Measurements from ENCODE around the gene IGLL1.
"Not testable (repeated sequence)": the region's sequence is repeated elsewhere in the genome, so short reads cannot be mapped to it uniquely, and the experiment has no call there.

IGLL1 gene

DNA sequence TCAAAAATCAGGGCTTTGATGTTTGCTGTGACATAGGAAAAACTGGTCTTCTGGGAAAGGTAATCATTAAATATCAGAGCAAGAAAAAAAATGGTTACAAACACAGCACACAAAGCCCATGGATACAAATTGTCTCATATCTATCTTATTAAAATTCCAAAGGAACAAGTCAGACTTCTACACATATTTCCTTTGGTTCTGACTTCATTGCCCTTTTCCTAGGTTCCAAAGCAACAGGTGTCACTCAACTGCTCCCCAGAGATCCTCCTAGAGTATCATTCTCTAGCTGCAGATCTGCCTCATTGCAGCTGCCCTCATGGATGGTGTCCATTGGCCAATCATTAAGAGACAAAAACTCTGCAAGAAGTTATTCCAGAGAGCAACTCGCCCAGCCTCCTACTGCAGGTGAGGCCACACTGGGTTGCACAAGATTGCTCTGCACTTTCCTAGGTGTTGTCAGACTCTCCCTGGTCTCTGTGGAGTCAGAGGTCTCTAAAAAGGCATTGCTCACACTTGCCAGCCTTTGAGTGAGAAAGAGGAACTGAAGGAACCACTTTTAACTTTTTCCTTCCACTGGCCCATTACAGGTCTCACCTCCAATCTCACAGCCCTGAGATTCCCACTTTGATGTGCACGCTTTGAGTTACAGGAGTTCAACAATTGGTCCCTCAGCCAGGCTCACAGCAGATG is 46.3 kb upstream of the IGLL1 start:
- Histone ChIP-seq H3K79me2 (ENCODE audit: insufficient read depth, low read length) (no peaks in the 10 kb centered on the region), H3K9me2 (replicated peaks; ENCODE audit: insufficient read depth, low read length) (no peaks in the 10 kb centered on the region), H3K4me3 (ENCODE audit: insufficient read depth, low read length, poor library complexity, severe bottlenecking) (no peak overlapping the region), H2AFZ (ENCODE audit: low read depth, low read length, severe bottlenecking) (no peak overlapping the region), H3K4me2 (ENCODE audit: low read depth, low read length, poor library complexity, severe bottlenecking) (no peak overlapping the region), H3K9ac (ENCODE audit: low read length) (no peak overlapping the region), H3K27me3 (ENCODE audit: low read length) (no peaks in the 10 kb centered on the region), H3K9me3 (ENCODE audit: insufficient read depth, low read length) (no peaks in the 10 kb centered on the region), H3K27ac (ENCODE audit: low read depth, low read length) (no peak overlapping the region), H3K36me3 (ENCODE audit: low read length) (no peaks in the 10 kb centered on the region), H3F3A (ENCODE audit: insufficient read depth) (no peaks in the 10 kb centered on the region), H4K20me1 (ENCODE audit: low read depth, low read length) (no peaks in the 10 kb centered on the region)
- TF ChIP-seq EZH2phosphoT487 (conservative IDR thresholded peaks at IDR 0.05; ENCODE audit: low read length) = no peak
- no peak for TF ChIP-seq CTCF (IDR thresholded peaks at IDR 0.05; ENCODE audit: insufficient read depth, low read length, poor library complexity, severe bottlenecking)

DNA sequence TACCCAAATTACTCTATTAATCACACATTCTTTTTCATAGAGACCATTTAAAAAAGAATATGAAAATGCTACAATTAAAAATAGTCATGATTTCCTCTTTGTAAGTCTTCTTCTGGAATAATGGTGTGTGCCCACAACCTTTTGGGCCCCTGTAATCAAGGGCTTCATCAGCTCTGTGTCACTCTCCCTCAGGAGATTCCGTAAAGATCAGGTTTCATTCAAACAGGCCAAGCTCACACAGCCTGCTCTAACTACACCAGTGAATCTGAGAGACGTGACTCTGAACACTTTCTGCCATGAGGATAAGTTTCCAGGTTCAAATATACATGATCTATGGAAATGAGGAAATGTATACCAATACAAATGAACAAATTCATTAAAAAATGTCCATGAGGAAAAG is 42.5 kb upstream of the IGLL1 start:
- Histone ChIP-seq H3K79me2 (ENCODE audit: insufficient read depth, low read length) (no peaks in the 10 kb centered on the region), H3K4me3 (ENCODE audit: insufficient read depth, low read length, poor library complexity, severe bottlenecking) (no peak overlapping the region), H3F3A (ENCODE audit: insufficient read depth) (no peaks in the 10 kb centered on the region), H3K27ac (ENCODE audit: low read depth, low read length) (no peak overlapping the region), H4K20me1 (ENCODE audit: low read depth, low read length) (no peaks in the 10 kb centered on the region), H2AFZ (ENCODE audit: low read depth, low read length, severe bottlenecking) (no peak overlapping the region), H3K4me2 (ENCODE audit: low read depth, low read length, poor library complexity, severe bottlenecking) (no peak overlapping the region), H3K9me2 (replicated peaks; ENCODE audit: insufficient read depth, low read length) (no peaks in the 10 kb centered on the region), H3K9me3 (ENCODE audit: insufficient read depth, low read length) (no peaks in the 10 kb centered on the region), H3K27me3 (ENCODE audit: low read length) (no peaks in the 10 kb centered on the region), H3K9ac (ENCODE audit: low read length) (no peak overlapping the region), H3K36me3 (ENCODE audit: low read length) (no peaks in the 10 kb centered on the region)
- TF ChIP-seq CTCF (IDR thresholded peaks at IDR 0.05; ENCODE audit: insufficient read depth, low read length, poor library complexity, severe bottlenecking) (no peak), EZH2phosphoT487 (conservative IDR thresholded peaks at IDR 0.05; ENCODE audit: low read length) (no peak)

DNA sequence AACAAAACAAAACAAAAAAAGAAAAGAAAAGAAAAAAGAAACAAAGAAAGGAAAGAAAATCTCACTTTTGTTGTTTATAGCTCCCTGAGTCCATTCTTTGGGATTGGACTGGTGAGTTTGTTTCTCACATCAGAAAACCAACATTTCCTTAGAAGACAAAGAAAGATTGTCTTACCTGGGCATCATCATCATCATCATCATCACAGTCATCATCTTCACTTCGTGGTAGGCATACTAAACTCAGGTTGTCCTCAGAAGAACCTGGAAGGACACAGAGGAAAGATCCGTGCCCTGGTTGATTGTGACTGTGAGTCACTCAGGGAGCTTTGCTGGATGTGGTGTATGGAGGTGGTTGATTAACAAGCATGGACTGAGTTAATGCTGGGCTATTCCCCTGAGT is 41.8 kb upstream of the IGLL1 start:
- H4K20me1 ChIP-seq (ENCODE audit: low read depth, low read length); H3K9ac ChIP-seq (ENCODE audit: low read length); H2AFZ ChIP-seq (ENCODE audit: low read depth, low read length, severe bottlenecking); H3K9me2 ChIP-seq (replicated peaks; ENCODE audit: insufficient read depth, low read length); H3F3A ChIP-seq (ENCODE audit: insufficient read depth); H3K4me2 ChIP-seq (ENCODE audit: low read depth, low read length, poor library complexity, severe bottlenecking); H3K27me3 ChIP-seq (ENCODE audit: low read length); H3K4me3 ChIP-seq (ENCODE audit: insufficient read depth, low read length, poor library complexity, severe bottlenecking); H3K36me3 ChIP-seq (ENCODE audit: low read length); H3K27ac ChIP-seq (ENCODE audit: low read depth, low read length); H3K9me3 ChIP-seq (ENCODE audit: insufficient read depth, low read length); H3K79me2 ChIP-seq (ENCODE audit: insufficient read depth, low read length): not testable (repeated sequence)

GRCh38 chr22:23621082-23621780 is 41.1 kb upstream of the IGLL1 start:
- H2AFZ ChIP-seq (ENCODE audit: low read depth, low read length, severe bottlenecking) = no peak overlapping the region
- H4K20me1 ChIP-seq (ENCODE audit: low read depth, low read length) = no peaks in the 10 kb centered on the region
- TF ChIP-seq CTCF (IDR thresholded peaks at IDR 0.05; ENCODE audit: insufficient read depth, low read length, poor library complexity, severe bottlenecking) (no peak), EZH2phosphoT487 (conservative IDR thresholded peaks at IDR 0.05; ENCODE audit: low read length) (no peak)
- H3K36me3 ChIP-seq (ENCODE audit: low read length) = no peaks in the 10 kb centered on the region
- no peak overlapping the region for H3K4me3 ChIP-seq (ENCODE audit: insufficient read depth, low read length, poor library complexity, severe bottlenecking)
- no peak overlapping the region for H3K9ac ChIP-seq (ENCODE audit: low read length)
- H3K9me3 ChIP-seq (ENCODE audit: insufficient read depth, low read length) = no peaks in the 10 kb centered on the region
- no peaks in the 10 kb centered on the region for H3F3A ChIP-seq (ENCODE audit: insufficient read depth)
- H3K27me3 ChIP-seq (ENCODE audit: low read length) = no peaks in the 10 kb centered on the region
- no peak overlapping the region for H3K4me2 ChIP-seq (ENCODE audit: low read depth, low read length, poor library complexity, severe bottlenecking)
- H3K27ac ChIP-seq (ENCODE audit: low read depth, low read length) = no peak overlapping the region
- H3K79me2 ChIP-seq (ENCODE audit: insufficient read depth, low read length) = no peaks in the 10 kb centered on the region
- H3K9me2 ChIP-seq (replicated peaks; ENCODE audit: insufficient read depth, low read length) = no peaks in the 10 kb centered on the region
